ENCODE measurements around the gene GRB14.
"Not testable (repeated sequence)": the region's sequence is repeated elsewhere in the genome, so short reads cannot be mapped to it uniquely, and the experiment has no call there.

Gene GRB14

DNA sequence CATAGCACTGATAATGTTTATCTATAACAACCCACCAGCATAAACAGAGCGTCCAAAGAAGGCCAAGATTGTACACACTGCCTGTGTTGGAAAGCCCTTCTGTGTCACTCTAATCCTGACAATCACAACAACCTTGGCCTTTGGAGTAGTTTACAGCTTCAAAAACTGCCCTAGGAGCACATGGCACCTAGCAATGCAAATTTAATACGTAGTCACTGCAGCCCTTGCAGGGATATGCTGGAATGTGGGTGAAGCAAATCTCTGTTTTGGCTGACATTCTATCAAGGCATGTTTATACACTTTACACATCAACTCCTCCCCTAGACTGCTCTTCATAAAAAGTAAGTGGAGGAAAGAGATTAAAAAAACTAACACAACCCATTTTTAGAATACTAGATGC is 66.8 kb downstream of the GRB14 start:
- DNase-seq = no peak

DNA sequence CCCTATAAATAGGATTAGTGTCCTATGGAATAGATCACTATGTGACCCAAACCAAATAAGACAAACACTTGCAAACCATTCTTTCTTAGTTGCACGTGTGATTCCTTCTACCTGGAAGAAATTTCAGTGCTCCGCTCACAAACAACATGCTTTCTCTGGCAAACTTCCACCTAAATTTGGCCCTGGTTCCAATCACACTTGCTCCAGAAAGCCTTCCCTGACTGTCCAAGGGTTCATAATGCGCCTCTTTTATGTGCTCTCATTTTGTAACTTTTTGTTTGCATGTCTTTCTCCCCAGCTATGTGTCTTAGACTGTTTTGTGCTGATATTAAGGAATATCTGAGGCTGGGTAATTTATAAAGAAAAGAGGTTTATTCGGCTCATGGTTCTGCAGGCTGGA is 69.8 kb downstream of the GRB14 start:
- DNase-seq = no peak

DNA sequence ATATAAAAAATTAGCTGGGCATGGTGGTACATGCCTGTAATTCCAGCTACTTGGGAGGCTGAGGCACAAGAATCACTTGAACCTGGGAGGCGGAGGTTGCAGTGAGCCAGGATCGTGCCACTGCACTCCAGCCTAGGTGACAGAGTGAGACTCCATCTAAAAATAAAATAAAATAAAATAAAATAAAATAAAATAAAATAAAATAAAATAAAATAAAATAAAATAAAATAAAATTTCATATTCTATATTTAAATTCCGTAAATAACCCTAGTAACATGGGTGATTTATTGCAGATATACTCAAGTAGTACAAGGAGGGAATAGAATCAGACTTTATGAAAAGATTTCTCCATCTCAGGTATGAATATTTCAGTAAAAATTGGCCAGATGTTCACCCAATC is 71.6 kb downstream of the GRB14 start:
- DNase-seq = not testable (repeated sequence)

DNA sequence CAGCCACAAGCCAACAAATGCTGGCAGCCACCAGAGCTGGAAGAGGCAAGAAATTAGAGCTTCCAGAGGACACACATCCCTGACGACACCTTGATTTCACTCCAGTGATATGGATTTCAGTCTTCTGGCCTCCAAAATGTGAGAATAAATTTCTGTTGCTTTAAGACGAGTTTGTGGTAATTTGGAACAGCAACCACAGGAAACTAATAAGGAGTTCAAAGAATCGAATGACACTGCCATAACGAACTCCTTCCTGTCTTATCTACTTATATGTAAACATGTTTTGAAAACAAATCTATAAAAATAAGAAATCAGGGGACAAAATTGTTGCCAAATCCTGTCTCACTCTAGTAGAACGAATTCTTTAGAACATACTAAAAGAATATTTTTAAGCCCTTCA is 75.8 kb downstream of the GRB14 start:
- DNase-seq = no peak

DNA sequence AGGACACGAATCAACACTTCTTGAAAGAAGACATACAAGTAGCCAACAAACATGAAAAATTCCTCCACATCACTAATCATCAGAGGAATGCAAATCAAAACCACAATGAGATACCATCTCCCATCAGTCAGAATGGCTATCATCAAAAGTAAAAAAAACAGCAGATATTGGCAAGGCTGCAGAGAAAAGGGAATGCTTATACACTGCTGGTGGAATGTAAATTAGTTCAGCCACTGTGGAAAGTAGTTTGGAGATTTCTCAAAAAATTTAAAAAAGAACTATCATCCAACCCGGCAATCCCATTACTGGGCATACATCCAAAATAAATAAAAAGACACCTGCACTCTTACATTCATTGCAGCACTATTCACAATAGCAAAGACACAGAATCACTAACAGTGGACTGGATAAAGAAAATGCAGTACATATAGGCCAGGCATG is 78.7 kb downstream of the GRB14 start:
- peak; percentile 89 for DNase-seq

DNA sequence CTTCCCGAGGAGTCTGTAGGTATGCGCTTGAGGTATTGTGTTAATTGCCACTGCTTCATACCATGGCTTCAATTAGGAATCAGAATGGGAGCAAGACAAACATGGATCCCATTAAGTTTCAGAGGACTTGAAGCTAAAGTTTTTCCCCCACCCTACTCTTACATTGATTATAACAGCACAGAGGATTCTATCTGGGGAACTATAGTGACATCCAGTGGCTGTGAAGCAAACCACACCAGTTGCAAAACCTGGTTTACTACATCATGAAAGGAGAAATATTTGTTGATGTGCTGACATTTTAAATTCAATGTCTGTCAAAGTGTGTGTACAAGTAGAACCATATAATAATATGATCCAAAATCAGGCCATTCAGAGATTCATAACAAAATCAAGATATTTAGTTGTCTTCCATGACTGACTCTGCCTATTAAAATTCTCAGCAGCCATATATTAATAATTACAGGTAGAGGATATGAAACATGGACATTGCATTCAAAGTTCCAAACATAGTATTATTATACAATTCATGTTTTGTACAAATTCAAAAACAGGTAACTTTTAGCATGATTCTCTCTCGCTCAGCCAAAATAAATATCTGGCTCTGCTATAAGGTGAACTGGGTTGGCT is 82.9 kb downstream of the GRB14 start:
- DNase-seq = peak; percentile 19

DNA sequence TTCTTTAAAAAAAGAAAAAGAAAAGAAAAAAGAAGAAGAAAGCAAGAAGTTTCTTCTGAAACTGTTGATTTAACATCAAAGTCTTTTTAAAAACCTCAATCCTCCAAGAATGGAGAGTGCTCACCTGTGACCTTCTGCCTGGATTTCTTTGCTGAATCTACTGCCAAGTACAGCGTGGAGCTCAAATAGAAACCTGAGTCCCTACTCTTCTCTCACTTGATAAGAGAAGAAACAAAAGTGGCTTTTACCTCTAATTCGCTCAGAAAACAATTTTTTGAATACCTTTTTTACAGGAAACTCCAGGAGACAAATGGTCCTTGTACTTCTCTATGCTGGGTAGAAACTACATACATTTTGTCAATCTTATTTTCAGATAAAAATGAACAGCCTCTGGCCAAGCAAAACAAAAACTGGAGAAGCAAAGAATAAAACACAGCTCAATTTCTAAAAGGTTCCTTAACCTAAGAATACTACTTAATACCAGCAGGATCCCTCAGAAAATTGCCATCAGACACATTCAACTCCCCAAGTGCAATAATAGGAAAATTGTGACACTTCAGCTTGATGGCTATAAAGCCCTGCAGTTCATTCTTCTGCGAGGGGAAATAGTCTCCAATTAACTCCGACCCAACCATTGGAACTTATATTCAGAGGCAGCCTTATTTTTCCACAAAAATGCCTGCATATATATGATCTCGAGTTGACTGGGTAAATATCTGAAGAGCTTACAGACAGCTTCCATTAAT is 85.8 kb downstream of the GRB14 start:
- DNase-seq = no peak

DNA sequence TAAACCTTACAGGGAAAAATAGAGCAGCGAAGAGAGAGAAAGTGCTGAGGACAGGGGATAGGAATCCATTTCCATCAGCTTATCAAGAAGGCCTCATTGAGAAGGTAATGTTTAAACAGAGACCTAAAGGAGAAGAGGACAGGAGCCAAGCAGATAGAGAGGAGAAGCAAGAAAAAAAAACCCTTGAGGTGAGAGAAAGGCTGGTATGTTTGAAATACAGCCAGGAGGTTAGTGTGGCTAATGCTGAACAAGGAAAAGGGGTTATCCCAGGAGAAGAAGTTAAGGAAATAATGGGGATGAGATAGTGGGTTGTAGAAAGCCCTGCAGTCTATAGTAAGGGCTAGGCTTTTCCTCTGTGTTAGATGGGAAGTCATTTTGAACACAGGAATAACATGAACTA is 90.8 kb downstream of the GRB14 start:
- no peak for DNase-seq

DNA sequence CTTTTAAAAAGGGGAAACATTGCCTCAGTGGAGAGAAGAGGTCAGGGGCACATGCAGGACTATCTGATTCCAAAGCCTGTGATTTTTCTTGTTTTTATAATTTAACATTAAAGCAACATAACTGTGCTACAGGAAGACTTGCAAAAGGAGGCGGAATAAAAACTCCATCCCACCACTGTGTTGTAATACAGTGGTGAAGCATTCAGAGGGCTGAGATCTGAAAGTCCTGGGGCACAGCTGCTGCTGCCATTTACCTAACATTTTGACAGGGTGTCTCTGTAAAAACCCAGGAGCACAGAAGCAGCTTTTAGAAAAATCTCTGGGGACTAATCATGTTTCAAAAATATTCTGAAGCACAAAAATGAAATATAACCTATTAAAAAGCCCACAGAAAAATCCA is 97.6 kb downstream of the GRB14 start:
- DNase-seq = no peak

DNA sequence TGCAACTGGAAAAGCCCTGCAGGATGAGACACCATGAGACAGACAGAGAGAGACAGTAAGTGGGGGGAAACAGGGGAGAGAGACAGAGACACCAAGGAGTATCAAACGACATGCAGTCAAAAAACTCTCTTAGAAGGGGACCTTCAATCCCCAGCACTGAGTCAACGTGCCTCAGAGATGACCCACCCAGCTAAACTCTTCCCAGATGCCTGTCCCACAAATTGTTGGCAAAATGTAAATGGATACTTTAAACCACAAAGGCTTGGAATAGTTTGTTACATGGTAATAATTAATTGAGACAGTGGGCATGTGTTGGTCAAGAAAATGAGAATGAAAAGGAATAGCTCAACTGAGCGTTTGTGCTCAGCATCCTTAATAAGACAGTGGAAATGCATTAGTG is 98.3 kb downstream of the GRB14 start:
- DNase-seq = no peak

DNA sequence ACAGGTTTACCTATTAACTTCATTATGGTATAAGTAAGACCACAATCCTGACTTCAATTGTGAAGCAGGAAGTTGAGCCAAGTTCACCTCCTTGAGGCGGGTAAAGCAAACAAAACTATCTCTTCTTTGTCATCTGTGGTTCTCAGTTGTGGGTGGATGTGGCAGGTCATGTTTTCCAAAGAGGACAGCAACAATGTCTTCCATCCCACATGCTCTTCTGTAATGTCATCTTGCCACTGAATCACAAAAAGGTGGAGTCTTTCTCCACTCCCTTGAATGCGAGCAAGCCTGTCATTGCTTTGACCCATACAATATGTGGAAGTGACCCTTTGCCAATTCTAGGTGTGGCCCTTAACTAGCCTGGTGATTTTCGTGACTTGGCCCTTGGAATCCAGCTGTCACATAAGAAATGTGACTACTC is 98.7 kb downstream of the GRB14 start:
- no peak for DNase-seq

DNA sequence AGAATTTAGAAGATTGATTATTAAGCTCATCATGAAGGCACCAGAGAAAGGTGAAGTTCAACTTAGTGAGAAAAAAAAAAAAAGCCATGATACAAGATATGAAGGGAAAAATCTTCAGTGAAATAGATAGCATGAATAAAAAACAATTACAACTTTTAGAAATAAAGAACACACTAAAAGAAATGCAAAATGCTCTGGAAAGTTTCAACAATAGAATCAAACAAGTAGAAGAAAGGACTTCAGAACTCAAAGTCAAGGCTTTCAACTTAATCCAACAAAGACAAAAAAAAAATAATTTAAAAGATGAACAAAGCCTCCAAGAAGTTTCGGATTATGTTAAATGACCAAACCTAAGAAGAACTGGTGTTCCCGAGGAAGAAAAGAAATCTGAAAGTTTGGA is 105.5 kb downstream of the GRB14 start:
- no peak for DNase-seq

DNA sequence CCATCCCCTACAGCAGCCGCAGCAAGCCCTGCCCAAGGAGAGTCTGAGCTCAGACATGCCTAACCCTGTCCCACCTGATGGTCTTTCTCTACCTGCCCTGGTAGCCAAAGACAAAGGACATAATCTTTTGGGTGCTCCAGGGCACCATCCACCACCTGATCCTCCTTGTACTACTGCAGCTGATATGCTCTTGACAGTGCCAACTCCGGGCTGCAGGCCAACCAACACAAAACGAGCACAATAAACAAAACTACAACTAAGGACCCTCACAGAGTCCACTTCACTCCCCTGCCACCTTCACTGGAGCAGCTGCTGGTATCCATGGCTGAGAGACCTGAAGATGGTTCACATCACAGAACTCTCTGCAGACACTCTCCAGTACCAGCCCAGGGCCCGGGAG is 106.3 kb downstream of the GRB14 start:
- no peak for DNase-seq

DNA sequence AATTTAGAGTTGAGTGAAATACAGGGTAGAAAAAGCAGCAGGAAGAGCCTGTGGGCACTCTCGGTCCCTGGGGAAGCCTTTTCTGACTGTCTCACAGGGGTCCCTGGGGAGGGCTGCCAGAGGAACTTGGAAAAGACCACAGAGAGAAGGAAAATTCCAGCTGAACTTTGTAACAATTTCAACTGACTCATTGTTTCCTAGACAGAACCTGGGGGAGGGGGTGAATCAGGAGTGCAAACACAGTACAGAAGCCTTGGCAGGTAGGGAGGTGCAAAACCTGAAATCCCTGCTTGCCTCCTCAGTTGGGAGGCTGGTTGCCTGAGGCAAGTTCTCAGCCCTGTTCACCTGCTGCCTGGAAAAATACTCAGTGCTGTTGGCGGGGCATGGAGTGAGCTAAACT is 106.8 kb downstream of the GRB14 start:
- DNase-seq = peak; percentile 20

DNA sequence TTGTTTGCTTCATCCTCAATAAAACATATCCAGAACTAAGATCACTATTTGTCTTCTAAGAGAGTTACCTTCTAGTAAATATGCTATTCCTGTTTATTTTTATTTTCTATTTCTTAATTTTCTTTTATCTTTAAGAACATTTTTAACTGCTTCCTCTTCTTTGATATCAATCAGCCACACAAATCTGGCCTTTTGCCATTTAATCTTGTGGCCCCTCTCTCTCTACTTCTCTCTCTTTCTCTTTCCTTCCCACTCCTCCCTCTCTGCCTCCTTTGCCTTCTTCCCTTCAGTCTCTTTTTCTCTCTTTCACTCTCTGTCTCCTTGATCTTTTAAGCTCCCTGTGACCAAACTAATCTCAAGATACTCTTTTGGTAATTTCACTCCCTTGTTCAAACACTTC is 108.4 kb downstream of the GRB14 start:
- no peak for DNase-seq

DNA sequence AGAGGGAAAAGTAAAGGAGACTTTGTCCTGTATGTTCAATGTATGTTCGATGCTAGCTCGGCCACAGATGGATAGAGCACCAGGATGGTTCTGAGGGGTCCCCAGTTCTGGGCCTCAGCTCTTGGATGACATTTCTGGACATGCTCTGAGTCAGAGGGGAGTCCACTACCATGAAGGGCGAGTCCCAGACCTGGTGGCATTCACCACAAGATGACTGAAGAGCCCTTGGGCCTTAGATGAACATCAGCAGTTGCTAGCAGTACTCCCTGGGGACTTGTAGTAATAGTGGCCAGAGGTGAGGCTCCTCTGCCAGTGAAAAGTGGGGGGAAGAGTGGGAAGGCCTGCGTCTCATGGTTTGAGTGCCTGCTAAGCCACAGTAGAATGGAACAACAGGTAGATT is 109.5 kb downstream of the GRB14 start:
- no peak for DNase-seq

DNA sequence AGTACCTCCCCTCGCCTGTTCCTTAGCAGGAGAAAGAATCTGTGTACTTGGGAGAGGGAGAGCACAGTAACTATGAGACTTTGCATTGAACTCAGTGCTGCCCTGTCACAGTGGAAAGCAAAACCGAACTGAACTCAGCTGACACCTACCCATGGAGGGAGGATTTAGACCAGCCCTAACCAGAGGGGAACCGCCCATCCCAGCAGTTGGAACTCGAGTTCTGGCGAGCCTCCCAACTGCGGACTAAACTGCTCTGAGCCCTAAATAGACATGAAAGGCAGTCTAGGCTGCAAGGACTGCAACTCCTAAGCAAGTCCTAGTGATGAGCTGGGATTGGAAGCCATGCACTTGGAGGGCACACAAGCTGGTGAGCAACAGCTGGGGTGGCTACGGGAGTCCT is 110.4 kb downstream of the GRB14 start:
- no peak for DNase-seq

DNA sequence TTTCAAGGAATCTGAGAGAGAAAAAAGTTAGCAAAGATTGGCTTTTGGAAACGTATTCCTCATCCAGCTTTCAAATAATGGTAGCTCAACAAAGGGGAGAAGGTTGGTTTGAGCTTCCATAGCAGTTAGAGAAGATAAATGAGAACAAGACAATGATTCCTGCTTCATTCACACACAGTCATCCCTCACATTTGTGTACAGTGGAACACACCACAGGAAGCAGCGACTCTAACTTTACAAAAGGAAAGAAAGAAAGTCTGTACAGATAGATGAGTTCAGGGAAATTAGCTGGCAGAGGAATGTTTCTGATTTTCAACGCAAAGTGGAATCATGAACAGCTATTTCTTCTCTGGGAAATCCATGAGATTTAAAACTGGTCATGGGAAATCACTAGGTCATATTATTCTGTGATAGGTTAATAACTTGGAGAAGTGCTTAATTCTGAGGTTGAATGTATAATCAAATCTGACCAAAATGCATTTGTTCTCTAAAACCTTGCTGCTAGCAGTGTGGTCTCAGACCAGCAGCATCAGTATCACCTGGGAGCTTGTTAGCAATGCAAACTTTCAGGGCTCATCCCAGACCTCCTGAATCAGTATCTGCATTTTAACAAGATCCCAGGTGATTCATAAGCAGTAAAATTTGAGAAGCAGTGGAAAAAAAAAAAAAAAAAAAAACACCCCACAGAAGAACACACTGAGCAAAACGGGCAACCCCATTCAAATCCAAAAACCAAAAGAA is 112.0 kb downstream of the GRB14 start:
- no peak for DNase-seq

DNA sequence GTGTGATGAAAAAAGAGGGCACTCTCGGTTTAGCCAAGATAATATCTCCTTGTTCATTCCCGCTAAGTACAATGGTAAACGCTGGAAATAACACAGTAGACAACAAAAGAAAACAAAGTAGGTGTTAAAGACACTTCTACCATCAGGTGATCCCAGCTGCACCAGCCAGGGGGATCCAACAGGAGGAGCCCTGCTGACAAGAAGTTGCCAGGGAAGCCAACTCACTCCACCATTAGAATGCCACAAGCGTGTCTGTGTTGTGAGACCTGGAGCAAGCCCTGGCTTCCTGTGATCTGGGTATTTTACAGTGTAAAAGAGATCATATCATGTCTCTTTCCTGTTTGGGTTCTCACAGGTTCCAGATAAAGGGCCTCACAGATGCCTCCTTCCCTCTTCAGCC is 117.0 kb downstream of the GRB14 start:
- DNase-seq = peak; percentile 6

DNA sequence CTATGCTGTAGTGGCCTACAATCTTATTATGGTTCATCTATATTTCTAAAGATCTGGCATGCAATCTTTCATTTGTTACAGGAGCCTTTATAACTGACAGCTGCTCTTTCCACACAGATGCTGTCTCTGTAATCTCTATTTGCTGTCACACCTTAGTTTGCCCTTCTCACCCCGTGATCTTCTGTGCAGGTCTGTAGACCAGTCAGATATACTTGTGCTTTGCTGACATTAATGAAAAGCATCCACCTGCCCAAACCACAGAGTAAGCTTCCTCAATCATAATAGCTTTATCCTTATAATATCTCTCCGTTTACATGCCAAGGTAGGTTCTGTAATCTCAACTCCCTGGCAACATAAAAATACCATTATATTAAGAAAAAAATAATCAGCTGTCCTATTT is 122.4 kb downstream of the GRB14 start:
- no peak for DNase-seq

DNA sequence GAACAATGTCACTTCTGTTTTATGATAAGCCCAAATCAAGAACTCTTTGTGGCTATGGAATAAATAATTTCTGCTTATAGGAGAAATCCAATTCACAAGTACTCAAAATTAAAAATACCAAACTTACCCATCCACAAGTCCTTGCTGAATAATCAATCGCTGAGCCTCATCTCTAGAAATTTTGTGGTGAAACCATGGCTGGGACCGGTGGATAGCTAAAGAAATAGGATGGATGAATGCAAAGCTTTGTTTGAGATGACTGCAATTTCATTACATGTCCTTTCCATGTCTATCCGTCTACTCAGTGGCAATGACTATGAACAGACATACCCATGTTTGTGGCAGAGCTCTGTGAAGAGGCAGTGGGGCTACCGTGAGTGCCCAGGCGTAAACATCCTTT is 124.4 kb downstream of the GRB14 start:
- DNase-seq = no peak

DNA sequence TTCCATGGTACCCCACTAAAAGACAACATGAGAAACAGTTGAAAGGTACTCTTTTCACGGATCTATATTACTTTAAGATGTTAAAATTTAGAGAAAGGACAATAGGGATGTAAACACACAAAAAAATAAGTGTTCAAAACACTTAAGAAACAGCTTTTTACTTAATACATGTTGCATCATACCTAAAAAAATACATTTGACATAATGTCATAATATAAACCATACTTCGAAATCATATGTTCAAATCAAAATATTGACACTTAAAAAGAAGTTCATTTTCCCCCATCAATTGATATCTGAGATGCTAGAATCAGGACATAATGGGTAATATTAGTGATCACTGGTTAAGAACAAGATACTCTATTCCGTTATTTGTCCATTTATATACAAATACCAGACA is 124.9 kb downstream of the GRB14 start:
- DNase-seq = no peak

DNA sequence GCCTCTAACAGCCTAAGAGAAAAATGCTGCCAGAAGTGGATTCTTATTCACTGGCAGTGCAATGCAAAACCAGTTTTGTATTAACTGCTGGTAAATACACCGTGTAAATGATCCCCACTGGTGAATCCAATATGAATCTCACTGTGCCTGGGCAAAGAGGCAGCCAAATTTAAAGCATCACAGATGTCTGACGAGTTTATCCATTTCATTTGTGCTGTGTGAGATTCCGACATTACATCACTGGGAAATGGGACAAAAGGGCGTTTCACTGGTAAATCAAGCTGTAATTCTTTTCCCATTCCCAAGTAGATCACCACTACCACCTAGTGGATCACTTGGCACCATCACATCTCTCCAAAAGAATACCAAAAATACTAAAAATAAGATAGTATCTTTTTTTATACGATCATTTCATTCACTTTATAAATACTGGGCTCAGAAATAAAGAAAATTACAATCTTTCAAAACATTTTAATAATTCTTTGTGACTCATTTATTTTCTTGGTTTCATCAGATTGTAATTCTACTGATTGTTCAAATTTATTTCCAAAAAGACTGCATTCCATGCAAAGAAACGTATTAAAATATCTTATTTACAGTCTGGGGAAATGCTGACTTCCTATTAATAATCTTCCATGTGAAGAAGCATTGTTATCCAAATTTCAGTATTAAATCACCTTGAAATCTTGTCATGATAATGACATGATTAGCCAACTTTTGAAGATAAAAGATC is 125.6 kb downstream of the GRB14 start:
- DNase-seq = peak; percentile 38

DNA sequence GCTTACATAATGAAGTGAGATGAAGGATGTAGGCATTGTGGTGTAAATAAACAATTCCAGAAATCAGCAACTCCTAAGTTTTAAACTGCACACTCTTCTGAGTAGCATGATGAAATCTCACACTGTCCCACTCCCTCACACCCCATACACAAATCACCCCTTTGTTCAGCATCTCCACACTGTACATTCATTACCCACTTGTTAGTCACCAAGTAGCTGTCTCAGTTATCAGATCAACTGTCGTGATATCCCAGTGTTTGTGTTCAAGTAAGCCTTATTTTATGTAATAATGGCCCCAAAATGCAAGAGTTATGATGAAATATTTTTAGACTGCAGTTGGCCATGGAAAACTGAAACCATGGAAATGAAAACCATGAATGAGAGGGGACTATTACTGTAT is 135.7 kb downstream of the GRB14 start:
- peak; percentile 24 for DNase-seq
